ENCODE measurements around the gene PSMA7.
"Not testable (repeated sequence)": the region's sequence is repeated elsewhere in the genome, so short reads cannot be mapped to it uniquely, and the experiment has no call there.

Gene PSMA7

GRCh38 chr20:62122654-62123449 lies 20.3 kb downstream of the PSMA7 start:
- no peak for DNase-seq (ENCODE audit: low read depth, low spot score)
- peak overlapping the region; percentile 88 for H3K27ac ChIP-seq

GRCh38 chr20:62121776-62122653 lies 21.2 kb downstream of the PSMA7 start, which contains the start of gene LSM14B:
Gene LSM14B (plus strand): TSS chr20:62122475. CDS start chr20:62122667, 192 bp downstream.
- peak; percentile 84 for DNase-seq (ENCODE audit: low read depth, low spot score)
- H3K27ac ChIP-seq: peak within 1 kb of the TSS; percentile 88

- no peak for DNase-seq (ENCODE audit: low read depth, low spot score)
- peak overlapping the region; percentile 88 for H3K27ac ChIP-seq
Measured at GRCh38 chr20:62120990-62121775, 22.0 kb downstream of the PSMA7 start.

- no peak for DNase-seq (ENCODE audit: low read depth, low spot score)
- no peak overlapping the region for H3K27ac ChIP-seq
Measured at GRCh38 chr20:62120365-62120762, 22.8 kb downstream of the PSMA7 start.

DNA sequence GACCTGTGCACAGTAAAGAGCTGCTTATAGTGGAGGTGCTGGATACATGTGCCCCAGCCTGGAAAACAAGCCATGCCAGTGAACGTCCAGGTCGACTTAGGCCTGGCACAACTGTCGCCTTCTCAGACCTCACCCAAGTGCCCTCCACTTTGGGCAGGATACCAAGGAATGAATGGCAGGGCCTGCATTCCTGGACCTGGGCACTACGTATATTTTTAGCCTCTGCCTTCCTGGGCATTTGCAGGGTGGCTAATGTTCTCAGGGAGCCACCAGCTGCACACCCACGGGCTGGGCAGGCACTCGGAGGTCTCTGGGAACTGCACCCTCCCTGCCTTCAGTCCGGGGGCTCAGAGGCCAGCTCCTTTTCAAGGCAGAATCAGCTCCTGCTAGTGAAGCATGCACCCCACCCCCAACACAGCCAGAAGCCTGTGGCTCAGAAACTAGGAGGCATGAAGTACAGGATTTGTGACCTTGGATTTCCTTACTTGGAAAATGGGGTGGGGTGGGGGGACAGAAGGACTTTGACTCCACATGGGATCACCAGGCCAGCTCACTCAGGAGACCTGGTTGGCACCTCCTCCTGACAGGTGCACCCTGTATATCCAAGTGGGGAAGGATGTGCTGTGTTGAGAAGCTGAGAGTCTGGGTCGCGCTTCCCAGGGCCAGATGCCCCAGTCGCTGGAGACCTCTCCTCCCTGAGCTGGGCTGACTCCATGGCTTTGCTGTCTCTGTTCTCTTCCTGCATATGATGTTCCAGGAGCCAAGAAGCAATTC lies 23.4 kb downstream of the PSMA7 start:
- no peak for DNase-seq (ENCODE audit: low read depth, low spot score)
- H3K27ac ChIP-seq: no peak overlapping the region

- no peak overlapping the region for H3K27ac ChIP-seq
- DNase-seq (ENCODE audit: low read depth, low spot score): no peak
Measured at GRCh38 chr20:62119115-62119514, 24.1 kb downstream of the PSMA7 start.

DNA sequence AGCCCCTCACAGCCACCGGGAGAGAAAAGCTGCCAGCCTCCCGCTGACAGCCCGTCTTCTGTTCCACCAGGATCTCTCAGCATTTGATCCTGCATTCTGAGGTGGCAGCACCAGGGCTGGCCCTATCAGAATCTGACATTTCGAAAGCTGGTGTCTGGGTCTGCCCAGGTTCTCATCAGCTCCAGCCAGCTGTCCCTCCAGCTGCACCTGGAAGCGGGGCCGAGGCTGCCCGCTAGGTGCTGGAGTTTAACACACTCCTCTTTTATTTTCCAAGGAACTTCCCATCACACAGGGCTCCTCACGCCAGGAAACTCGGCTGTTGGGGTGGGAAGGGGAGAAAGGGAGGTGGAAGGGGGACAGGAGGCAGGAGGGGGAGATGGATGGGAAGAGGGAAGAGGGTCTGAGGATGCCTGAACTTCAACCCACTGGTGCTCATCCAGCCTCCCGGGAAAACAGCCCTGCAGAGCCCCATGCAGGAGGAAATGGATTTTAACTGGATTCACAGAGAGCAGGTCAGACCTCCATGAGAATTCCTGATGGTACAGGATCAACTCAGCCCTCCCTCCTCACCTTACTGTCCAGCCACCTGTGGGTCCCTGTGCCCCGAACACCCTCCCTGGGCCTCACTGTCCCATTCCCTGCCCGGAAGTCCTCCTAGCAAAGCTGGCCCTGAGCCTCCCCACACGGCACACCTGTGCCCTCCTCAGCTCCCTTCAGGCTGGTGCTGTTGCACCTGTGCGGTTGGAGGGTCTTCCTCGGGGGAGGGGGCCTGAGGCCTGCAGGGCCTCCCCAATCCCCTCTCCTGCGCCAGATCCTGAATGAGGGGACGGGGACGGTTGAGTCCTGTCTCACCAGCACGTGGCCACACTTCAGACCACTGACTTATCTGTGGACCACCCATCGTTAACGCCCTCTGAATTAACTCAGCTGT lies 24.8 kb downstream of the PSMA7 start:
- no peak overlapping the region for H3K27ac ChIP-seq
- no peak for DNase-seq (ENCODE audit: low read depth, low spot score)

GRCh38 chr20:62117658-62118057 lies 25.5 kb downstream of the PSMA7 start:
- DNase-seq (ENCODE audit: low read depth, low spot score): no peak
- no peak overlapping the region for H3K27ac ChIP-seq

GRCh38 chr20:62117362-62117646 lies 25.9 kb downstream of the PSMA7 start:
- no peak overlapping the region for H3K27ac ChIP-seq

GRCh38 chr20:62116558-62117361 lies 26.4 kb downstream of the PSMA7 start:
- H3K27ac ChIP-seq: no peak overlapping the region

More at GRCh38 chr20:62117362-62117646, 25.9 kb downstream of the PSMA7 start:
- DNase-seq (ENCODE audit: low read depth, low spot score): no peak

GRCh38 chr20:62115800-62116407 lies 27.3 kb downstream of the PSMA7 start:
- H3K27ac ChIP-seq; DNase-seq (ENCODE audit: low read depth, low spot score): not testable (repeated sequence)

More at GRCh38 chr20:62116558-62117361, 26.4 kb downstream of the PSMA7 start:
- no peak for DNase-seq (ENCODE audit: low read depth, low spot score)

GRCh38 chr20:62114894-62115293 lies 28.3 kb downstream of the PSMA7 start:
- no peak overlapping the region for H3K27ac ChIP-seq
- no peak for DNase-seq (ENCODE audit: low read depth, low spot score)

GRCh38 chr20:62112368-62112767 lies 30.8 kb downstream of the PSMA7 start:
- DNase-seq (ENCODE audit: low read depth, low spot score): no peak
- H3K27ac ChIP-seq: no peak overlapping the region

- DNase-seq (ENCODE audit: low read depth, low spot score): no peak
- no peak overlapping the region for H3K27ac ChIP-seq
Measured at GRCh38 chr20:62111148-62111547, 32.0 kb downstream of the PSMA7 start.

DNA sequence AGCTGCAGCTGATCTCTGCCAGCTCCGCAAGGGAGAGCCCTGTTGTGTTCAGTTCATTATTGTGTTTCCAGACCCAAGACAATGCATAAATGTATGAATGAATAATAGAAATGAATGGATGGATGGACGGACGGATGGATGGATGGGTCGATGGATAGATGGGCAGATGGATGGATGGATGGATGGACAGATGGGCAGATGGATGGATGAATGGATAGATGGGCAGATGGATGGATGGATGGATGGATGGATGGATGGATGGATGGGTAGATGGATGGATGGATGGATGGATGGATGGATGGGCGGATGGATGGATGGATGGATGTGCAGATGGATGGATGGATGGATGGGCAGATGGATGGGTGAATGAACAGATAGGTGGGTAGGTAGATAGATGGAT lies 37.6 kb downstream of the PSMA7 start:
- DNase-seq (ENCODE audit: low read depth, low spot score): no peak
- no peak overlapping the region for H3K27ac ChIP-seq

DNA sequence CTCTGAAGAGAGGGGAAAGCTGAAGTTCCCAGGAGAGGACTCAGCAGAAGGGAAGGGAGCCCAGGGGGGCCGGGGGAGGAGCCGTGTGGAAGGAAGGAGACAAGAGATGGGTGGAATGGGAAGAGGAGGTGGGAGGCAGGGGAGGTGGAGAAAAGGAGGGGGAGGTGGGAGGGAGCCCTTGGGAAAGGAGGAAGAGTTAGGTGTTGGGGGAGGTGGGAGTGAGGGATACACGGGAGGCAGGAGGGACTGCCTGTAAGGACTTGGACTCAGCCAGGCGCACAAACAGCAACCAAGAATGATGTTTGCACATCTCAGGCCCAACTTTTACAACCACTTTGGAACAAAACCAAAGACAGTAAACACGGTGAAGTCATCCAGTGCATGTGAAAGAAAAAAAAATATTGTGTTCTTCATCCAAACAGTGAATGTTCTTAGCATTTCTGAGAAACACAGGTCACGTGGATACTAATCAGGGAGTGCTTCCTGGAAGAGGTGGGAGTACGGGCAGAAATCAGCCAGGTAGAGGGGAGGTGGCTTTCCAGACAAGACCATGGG lies 38.3 kb downstream of the PSMA7 start:
- DNase-seq (ENCODE audit: low read depth, low spot score): no peak

DNA sequence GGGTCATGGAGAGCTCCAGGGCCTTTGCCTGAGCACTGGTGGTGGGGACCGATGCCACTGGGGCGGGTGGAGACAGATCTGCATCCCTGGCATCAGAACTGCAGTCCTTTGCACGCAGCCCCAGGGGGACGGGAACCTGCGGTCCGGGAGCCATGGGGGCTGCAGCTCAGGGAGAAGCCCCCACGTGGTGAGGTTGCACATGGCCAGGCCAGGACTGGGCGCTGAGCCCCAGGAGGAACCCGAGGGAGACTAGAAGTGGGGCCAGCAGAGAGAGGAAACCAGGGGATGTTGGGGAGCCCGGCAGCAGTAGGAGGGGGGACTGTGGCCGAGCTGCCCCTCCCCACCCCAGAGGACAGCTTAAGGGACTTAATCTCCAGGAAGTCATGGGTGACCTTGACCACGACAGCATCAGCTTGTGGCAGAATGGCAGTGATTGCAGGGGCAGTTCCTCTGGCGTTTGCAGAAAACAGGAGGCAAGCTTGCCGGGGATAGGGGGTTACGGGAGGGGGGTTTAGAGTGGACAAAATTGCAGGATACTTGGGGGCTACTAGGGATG lies 38.9 kb downstream of the PSMA7 start:
- H3K27ac ChIP-seq: no peak overlapping the region
- DNase-seq (ENCODE audit: low read depth, low spot score): no peak

More for the DNA sequence above, 38.3 kb downstream of the PSMA7 start:
- no peak overlapping the region for H3K27ac ChIP-seq
